K562 (cell line): ENCODE results near the gene MSH4. TPM values are rescaled to one million over a fixed set of nuclear protein-coding genes. Genes with fewer than 3 reads are reported as not detected.

Source experiments
- C11orf30 ChIP-seq: fragments of 450-650 bp; IDR thresholded peaks from 2 replicates; pipeline ENCODE4 v1.6.1; 2016; ENCODE audit warnings: low read depth, mild to moderate bottlenecking
- DMBX1 ChIP-seq: fragments of 250-450 bp; sonication (Bioruptor Pico); IDR thresholded peaks from 2 replicates; pipeline ENCODE4 v1.8.0; 2022; ENCODE audit warnings: inconsistent platforms, mild to moderate bottlenecking, moderate library complexity, borderline replicate concordance
- ETS1 ChIP-seq: conservative IDR thresholded peaks from 2 replicates; pipeline ENCODE4 v1.6.1; 2011; ENCODE audit warnings: low read depth, mild to moderate bottlenecking, low read length; ENCODE audit not compliant: control insufficient read depth
- HDAC8 ChIP-seq: fragments of 450-650 bp; IDR thresholded peaks from 2 replicates; pipeline ENCODE4 v1.6.1; 2016; ENCODE audit warnings: mild to moderate bottlenecking, missing genetic modification characterization, moderate library complexity, missing compliant biosample characterization
- HMGXB4 ChIP-seq: sonication (generic); formaldehyde crosslinking; IDR thresholded peaks from 2 replicates; pipeline ENCODE4 v1.8.1; 2023; ENCODE audit warnings: mild to moderate bottlenecking, missing genetic modification reagents
- KAT8 ChIP-seq: fragments of 450-650 bp; IDR thresholded peaks from 2 replicates; pipeline ENCODE4 v1.6.1; 2016; ENCODE audit warnings: low read depth, mild to moderate bottlenecking
- NFXL1 ChIP-seq: fragments of 450-650 bp; formaldehyde crosslinking; IDR thresholded peaks from 2 replicates; pipeline ENCODE4 v1.4.0; 2021; ENCODE audit warnings: mild to moderate bottlenecking
- NKRF ChIP-seq: fragments of 450-650 bp; IDR thresholded peaks from 2 replicates; pipeline ENCODE4 v1.6.1; 2016; ENCODE audit warnings: borderline replicate concordance
- NONO ChIP-seq, 2 experiments: fragments of 200-400 bp in 1 of 2; fragments of 450-650 bp in 1 of 2; formaldehyde crosslinking in 1 of 2; IDR thresholded peaks; 2 replicates each; pipeline ENCODE4 v1.6.1; 2017; ENCODE audit warnings: low read depth in 2 of 2, mild to moderate bottlenecking in 2 of 2, moderate library complexity in 2 of 2, low read length in 1 of 2
- PHB ChIP-seq: fragments of 250-450 bp; sonication (Bioruptor Pico); IDR thresholded peaks from 2 replicates; pipeline ENCODE4 v1.5.0; 2021
- SP2 ChIP-seq: IDR thresholded peaks from 2 replicates; pipeline ENCODE4 v1.6.1; 2011; ENCODE audit warnings: mild to moderate bottlenecking, low read depth, low read length, moderate library complexity; ENCODE audit not compliant: poor library complexity, severe bottlenecking; ENCODE audit errors: extremely low read depth
- TAF1 ChIP-seq: IDR thresholded peaks from 2 replicates; pipeline ENCODE4 v1.6.1; 2011; ENCODE audit warnings: mild to moderate bottlenecking, low read length, moderate library complexity; ENCODE audit not compliant: insufficient read depth, control insufficient read depth, severe bottlenecking; ENCODE audit errors: extremely low read depth
- TFE3 ChIP-seq: fragments of 450-650 bp; formaldehyde crosslinking; IDR thresholded peaks from 2 replicates; pipeline ENCODE4 v1.4.0; 2020; ENCODE audit warnings: mild to moderate bottlenecking, mixed read lengths
- ZBTB5 ChIP-seq: fragments of 450-650 bp; IDR thresholded peaks from 2 replicates; pipeline ENCODE4 v1.6.1; 2017; ENCODE audit warnings: antibody characterized with exemption
- ZNF561 ChIP-seq: fragments of 450-650 bp; formaldehyde crosslinking; conservative IDR thresholded peaks from 2 replicates; pipeline ENCODE4 v1.4.0; 2020; ENCODE audit warnings: mild to moderate bottlenecking, moderate library complexity
- ZNF699 ChIP-seq: fragments of 250-450 bp; sonication (Bioruptor Pico); IDR thresholded peaks from 2 replicates; pipeline ENCODE4 v1.8.0; 2021; ENCODE audit warnings: mild to moderate bottlenecking, moderate library complexity; ENCODE audit not compliant: insufficient replicate concordance
- ZNF778 ChIP-seq: fragments of 450-650 bp; formaldehyde crosslinking; IDR thresholded peaks from 2 replicates; pipeline ENCODE4 v1.4.0; 2020; ENCODE audit warnings: mild to moderate bottlenecking, moderate library complexity
- polyA plus RNA-seq, 8 experiments: library from polyadenylated mRNA; depleted of rRNA in 4 of 8; stranded (reverse) in 5 of 8; unstranded in 3 of 8; fragments of >200 nt; fragmentation: Nextera tagmentation in 2 of 8; fragmentation: Illumina TruSeq in 1 of 8; extraction: Ambion mirVana in 2 of 8; extraction: Trizol in 1 of 8; gene quantifications; 2 replicates each; pipeline versions ENCODE4 v1.2.1 to v1.2.3, GENCODE V29; 2011 to 2014; ENCODE audit warnings: inconsistent platforms in 1 of 8, missing spikeins in 1 of 8
- total RNA-seq, 7 experiments: library from RNA; depleted of rRNA in 6 of 7; stranded (reverse); fragments of >200 nt in 6 of 7; fragmentation: Illumina TruSeq in 2 of 7; extraction: Trizol in 2 of 7; gene quantifications; 2 replicates each; pipeline versions ENCODE4 v1.2.1 to v1.2.3, GENCODE V29; 2011 to 2021; ENCODE audit warnings: low replicate concordance in 1 of 7

MSH4 gene
- total and polyA plus RNA-seq, 9 of the 15 experiments (the other 6 are each of a cell fraction or from before 2014, with no cell fraction given) = 0.04 to 0.18 (median 0.12) TPM; not detected in 4

- no peak; the same call in none of the 2 replicates for TF ChIP-seq TFE3 (CRISPR knock-in tag)
- TF ChIP-seq ZBTB5 = no peak
- TF ChIP-seq ZNF561 = no peak; the same call in 1 of the 2 replicates
- TF ChIP-seq DMBX1 (CRISPR knock-in tag) = no peak
- TF ChIP-seq ETS1 = peak; percentile 44; the same call in 1 of the 2 replicates
- TF ChIP-seq ZNF699 (CRISPR knock-in tag) = no peak
- no peak for TF ChIP-seq KAT8
- TF ChIP-seq HMGXB4 = peak; percentile 61; the same call in 1 of the 2 replicates
- peak; percentile 45; the same call in 1 of the 2 replicates for TF ChIP-seq NKRF
- TF ChIP-seq NFXL1 (CRISPR knock-in tag) = peak; percentile 83; the same call in 1 of the 2 replicates
- no peak for TF ChIP-seq ZNF778 (CRISPR knock-in tag)
- peak; percentile 31 for TF ChIP-seq TAF1
- TF ChIP-seq HDAC8 (tag) = no peak
- peak in 1 of 2 experiments; percentile 44; a peak in 1 of 4 replicates for TF ChIP-seq NONO (IDR thresholded peaks at IDR 0.05; ENCODE audit: low read depth in 2 of 2, low read length in 1 of 2)
- TF ChIP-seq PHB (CRISPR knock-in tag) = no peak; the same call in none of the 2 replicates
- no peak for TF ChIP-seq SP2
- TF ChIP-seq C11orf30 = no peak
Measured at GRCh38 chr1:75796376-75797272, at the start of gene MSH4 (continued).
